K562 (cell line): ENCODE data around the gene LMTK2. TPM values are rescaled to one million over a fixed set of nuclear protein-coding genes. Genes with fewer than 3 reads are reported as not detected.

ENCODE experiments used
- CTBP1 ChIP-seq: fragments of 450-650 bp; IDR thresholded peaks from 2 replicates; pipeline ENCODE4 v1.6.1; 2016; ENCODE audit warnings: borderline replicate concordance
- DACH1 ChIP-seq: fragments of 450-650 bp; IDR thresholded peaks from 2 replicates; pipeline ENCODE4 v1.6.1; 2018; ENCODE audit not compliant: partially characterized antibody
- EGR1 ChIP-seq: fragments of 450-650 bp; conservative IDR thresholded peaks from 2 replicates; pipeline ENCODE4 v1.6.1; 2017; ENCODE audit warnings: mild to moderate bottlenecking
- ELF1 ChIP-seq: fragments of 200-800 bp; sonication (Bioruptor generic); IDR thresholded peaks from 2 replicates; pipeline ENCODE4 v1.6.1; 2016; ENCODE audit warnings: missing genetic modification characterization, missing compliant biosample characterization
- EP300 ChIP-seq: IDR thresholded peaks from 2 replicates; pipeline ENCODE4 v1.6.1; 2012; ENCODE audit warnings: low read length, improper control_type of control experiment
- HDAC1 ChIP-seq, 2 experiments: fragments of 450-650 bp; IDR thresholded peaks; 2 replicates each; pipeline ENCODE4 v1.6.1; 2016 to 2017; ENCODE audit warnings: inconsistent platforms in 1 of 2, mild to moderate bottlenecking in 1 of 2, moderate library complexity in 1 of 2
- HNRNPK ChIP-seq: fragments of 200-400 bp; formaldehyde crosslinking; IDR thresholded peaks from one replicate; pipeline ENCODE4 v1.6.1; 2018; ENCODE audit warnings: mild to moderate bottlenecking, low read depth, low read length; ENCODE audit not compliant: poor library complexity, severe bottlenecking
- IRF2 ChIP-seq: sonication (generic); formaldehyde crosslinking; IDR thresholded peaks from 2 replicates; pipeline ENCODE4 v1.8.1; 2022; ENCODE audit warnings: mild to moderate bottlenecking, missing genetic modification reagents
- KLF16 ChIP-seq: IDR thresholded peaks from 2 replicates; pipeline ENCODE4 v1.6.1; 2016; ENCODE audit warnings: antibody characterized with exemption
- MTA2 ChIP-seq: fragments of 450-650 bp; IDR thresholded peaks from 2 replicates; pipeline ENCODE4 v1.6.1; 2016; ENCODE audit warnings: low read depth
- MXI1 ChIP-seq: IDR thresholded peaks from 2 replicates; pipeline ENCODE4 v1.6.1; 2011; ENCODE audit warnings: low read depth, mild to moderate bottlenecking, improper control_type of control experiment, low read length
- NR2F6 ChIP-seq: fragments of 450-650 bp; formaldehyde crosslinking; IDR thresholded peaks from 2 replicates; pipeline ENCODE4 v1.4.0; 2020; ENCODE audit warnings: mild to moderate bottlenecking
- RBM14 ChIP-seq: fragments of 200-400 bp; formaldehyde crosslinking; IDR thresholded peaks from 2 replicates; pipeline ENCODE4 v1.6.1; 2018; ENCODE audit warnings: low read depth, mild to moderate bottlenecking, low read length, moderate library complexity, borderline replicate concordance; ENCODE audit not compliant: insufficient read depth
- RBM17 ChIP-seq: fragments of 200-400 bp; formaldehyde crosslinking; IDR thresholded peaks from 2 replicates; pipeline ENCODE4 v1.6.1; 2017; ENCODE audit warnings: low read depth, mild to moderate bottlenecking, low read length, borderline replicate concordance
- SMAD4 ChIP-seq: fragments of 250-450 bp; sonication (Bioruptor Pico); conservative IDR thresholded peaks from 2 replicates; pipeline ENCODE4 v1.8.0; 2021; ENCODE audit warnings: inconsistent platforms, mild to moderate bottlenecking, moderate library complexity
- SMARCA5 ChIP-seq: fragments of 450-650 bp; IDR thresholded peaks from 2 replicates; pipeline ENCODE4 v1.6.1; 2016
- SPI1 ChIP-seq: IDR thresholded peaks from 2 replicates; pipeline ENCODE4 v1.6.1; 2011; ENCODE audit warnings: low read depth, low read length, control low read depth, borderline replicate concordance
- SRSF9 ChIP-seq: fragments of 200-400 bp; formaldehyde crosslinking; IDR thresholded peaks from 2 replicates; pipeline ENCODE4 v1.6.1; 2017; ENCODE audit warnings: low read depth, low read length, borderline replicate concordance
- ZBTB17 ChIP-seq: fragments of 450-650 bp; formaldehyde crosslinking; IDR thresholded peaks from 2 replicates; pipeline ENCODE4 v1.4.0; 2020; ENCODE audit warnings: mild to moderate bottlenecking
- ZBTB9 ChIP-seq: fragments of 450-650 bp; formaldehyde crosslinking; IDR thresholded peaks from 2 replicates; pipeline ENCODE4 v1.4.0; 2020; ENCODE audit warnings: mild to moderate bottlenecking, moderate library complexity
- ZNF253 ChIP-seq: fragments of 250-450 bp; sonication (Bioruptor Pico); conservative IDR thresholded peaks from 2 replicates; pipeline ENCODE4 v1.6.1; 2021; ENCODE audit warnings: mild to moderate bottlenecking
- ZNF778 ChIP-seq: fragments of 450-650 bp; formaldehyde crosslinking; IDR thresholded peaks from 2 replicates; pipeline ENCODE4 v1.4.0; 2020; ENCODE audit warnings: mild to moderate bottlenecking, moderate library complexity
- polyA plus RNA-seq, 8 experiments: library from polyadenylated mRNA; depleted of rRNA in 4 of 8; stranded (reverse) in 5 of 8; unstranded in 3 of 8; fragments of >200 nt; fragmentation: Nextera tagmentation in 2 of 8; fragmentation: Illumina TruSeq in 1 of 8; extraction: Ambion mirVana in 2 of 8; extraction: Trizol in 1 of 8; gene quantifications; 2 replicates each; pipeline versions ENCODE4 v1.2.1 to v1.2.3, GENCODE V29; 2011 to 2014; ENCODE audit warnings: inconsistent platforms in 1 of 8, missing spikeins in 1 of 8
- total RNA-seq, 7 experiments: library from RNA; depleted of rRNA in 6 of 7; stranded (reverse); fragments of >200 nt in 6 of 7; fragmentation: Illumina TruSeq in 2 of 7; extraction: Trizol in 2 of 7; gene quantifications; 2 replicates each; pipeline versions ENCODE4 v1.2.1 to v1.2.3, GENCODE V29; 2011 to 2021; ENCODE audit warnings: low replicate concordance in 1 of 7
- TF ChIP-seq, protein P1 (sequence below): fragments of 250-450 bp; sonication (Bioruptor Pico); IDR thresholded peaks from 2 replicates; pipeline ENCODE4 v1.5.1; 2021; ENCODE audit warnings: mild to moderate bottlenecking

The LMTK2 gene
- total and polyA plus RNA-seq, 9 of the 15 experiments (the other 6 are each of a cell fraction or from before 2014, with no cell fraction given) = 0.78 to 16.4 (median 6.3) TPM

- TF ChIP-seq ZBTB9 (CRISPR knock-in tag) (0 out of 2 replicates have a peak, but pooled peaks have one; percentile 51), SPI1 (peak; percentile 96), SMARCA5 (no peak), KLF16 (peak; percentile 40; the same call in 1 of the 2 replicates), CTBP1 (peak; percentile 51; the same call in 1 of the 2 replicates), MTA2 (peak; percentile 76), SRSF9 (no peak), NR2F6 (CRISPR knock-in tag) (no peak), SMAD4 (CRISPR knock-in tag) (peak; percentile 65), DACH1 (no peak), HNRNPK (no peak), EGR1 (no peak), RBM14 (no peak), RBM17 (no peak), EP300 (peak; percentile 77), MXI1 (no peak), ZNF778 (no peak), ZBTB17 (no peak), ELF1 (0 out of 2 replicates have a peak, but pooled peaks have one; percentile 32), IRF2 (CRISPR knock-in tag) (no peak), ZNF253 (CRISPR knock-in tag) (no peak), HDAC1 (IDR thresholded peaks at IDR 0.05) (peak in 1 of 2 experiments; percentile 91; a peak in 2 of 4 replicates)
- TF ChIP-seq, protein P1, sequence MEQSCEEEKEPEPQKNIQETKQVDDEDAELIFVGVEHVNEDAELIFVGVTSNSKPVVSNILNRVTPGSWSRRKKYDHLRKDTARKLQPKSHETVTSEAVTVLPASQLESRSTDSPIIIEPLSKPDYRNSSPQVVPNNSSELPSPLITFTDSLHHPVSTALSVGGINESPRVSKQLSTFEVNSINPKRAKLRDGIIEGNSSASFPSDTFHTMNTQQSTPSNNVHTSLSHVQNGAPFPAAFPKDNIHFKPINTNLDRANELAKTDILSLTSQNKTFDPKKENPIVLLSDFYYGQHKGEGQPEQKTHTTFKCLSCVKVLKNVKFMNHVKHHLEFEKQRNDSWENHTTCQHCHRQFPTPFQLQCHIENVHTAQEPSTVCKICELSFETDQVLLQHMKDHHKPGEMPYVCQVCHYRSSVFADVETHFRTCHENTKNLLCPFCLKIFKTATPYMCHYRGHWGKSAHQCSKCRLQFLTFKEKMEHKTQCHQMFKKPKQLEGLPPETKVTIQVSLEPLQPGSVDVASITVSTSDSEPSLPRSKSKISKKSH = no peak
Observed at GRCh38 chr7:98133181-98133580, 26.5 kb downstream of the LMTK2 start (continued).
